ENCODE results near the gene GRAMD1A. TPM values are rescaled to one million over a fixed set of nuclear protein-coding genes. Genes with fewer than 3 reads are reported as not detected.

GRAMD1A gene
- total and polyA plus RNA-seq, 2 donors (not counting 1 experiment from before 2014, with no cell fraction given), result 83.8 to 102 TPM

GRCh38 chr19:34984287-34984686 lies 15.8 kb upstream of the GRAMD1A start:
- Mint-ChIP-seq H3K4me3 (no peak overlapping the region), H3K4me1 (no peaks in the 10 kb centered on the region), H3K9me3 (ENCODE audit: insufficient read depth) (no peaks in the 10 kb centered on the region), H3K27ac (no peak overlapping the region), H3K27me3 (peaks cover 11% of the 10 kb centered on the region)
- POLR2A ChIA-PET, result no interaction called here
- CTCF ChIA-PET, result interaction anchor here (1.2 to 1.7 kb wide), 2 partner anchors 11 to 60 kb away, joined by 4 to 5 read pairs; no protein-coding TSS in a partner anchor
- Histone ChIP-seq H3K4me3 (ENCODE audit: control extremely low read depth in 1 of 5, extremely low read depth in 1 of 5, insufficient read depth in 1 of 5, low read depth in 2 of 5, low read length in 4 of 5) (no peak overlapping the region), H2AFZ (ENCODE audit: insufficient read depth, low read depth, low read length, poor library complexity, severe bottlenecking) (no peak overlapping the region), H3K9me3 (ENCODE audit: control extremely low read depth in 1 of 3, control insufficient read depth in 2 of 3, insufficient read depth in 1 of 3, low read length in 2 of 3) (no peaks in the 10 kb centered on the region), H3K79me2 (ENCODE audit: control insufficient read depth, insufficient read depth, low read length) (no peaks in the 10 kb centered on the region), H3K27ac (ENCODE audit: low read length in 2 of 2) (no peak overlapping the region), H4K20me1 (ENCODE audit: control insufficient read depth, insufficient read depth, low read length, poor library complexity, severe bottlenecking) (no peaks in the 10 kb centered on the region), H3K9ac (ENCODE audit: low read length) (no peak overlapping the region), H3K4me2 (replicated peaks; ENCODE audit: low read depth, low read length, poor library complexity, severe bottlenecking) (no peak overlapping the region), H3K27me3 (replicated peaks in 1 of 4; ENCODE audit: control extremely low read depth in 1 of 4, control insufficient read depth in 3 of 4, insufficient read depth in 4 of 4, low read length in 3 of 4) (peaks cover 0 to 3% (median under 1%) of the 10 kb centered on the region in 4 experiments), H3K36me3 (replicated peaks in 1 of 2; ENCODE audit: control extremely low read depth in 1 of 2, control insufficient read depth in 1 of 2, extremely low read depth in 1 of 2, insufficient read depth in 2 of 2, low read length in 1 of 2) (no peaks in the 10 kb centered on the region), H3K4me1 (ENCODE audit: control insufficient read depth in 2 of 2, insufficient read depth in 2 of 2, low read length in 2 of 2) (no peaks in the 10 kb centered on the region)
- TF ChIP-seq EZH2 (IDR thresholded peaks at IDR 0.05; ENCODE audit: borderline replicate concordance, insufficient read depth, low read depth, low read length, poor library complexity, severe bottlenecking) (no peak), CTCF (IDR thresholded peaks at IDR 0.05) (no peak)
- DNase-seq (no peak), ATAC-seq (ENCODE audit: low read depth) (no peak)
- intact Hi-C loops (cut with micrococcal nuclease), result no loop called here
- WGBS (ENCODE audit: insufficient coverage), result 100% methylated on average over 1 of the region's 3 CpGs

- Mint-ChIP-seq H3K9me3 (ENCODE audit: insufficient read depth) (no peaks in the 10 kb centered on the region), H3K27me3 (peaks cover 4% of the 10 kb centered on the region), H3K4me3 (no peak overlapping the region), H3K4me1 (peaks cover 2% of the 10 kb centered on the region), H3K27ac (no peak overlapping the region)
- Histone ChIP-seq H3K36me3 (replicated peaks in 1 of 2; ENCODE audit: control extremely low read depth in 1 of 2, control insufficient read depth in 1 of 2, extremely low read depth in 1 of 2, insufficient read depth in 2 of 2, low read length in 1 of 2) (no peaks in the 10 kb centered on the region), H3K9ac (ENCODE audit: low read length) (no peak overlapping the region), H2AFZ (ENCODE audit: insufficient read depth, low read depth, low read length, poor library complexity, severe bottlenecking) (peak overlapping the region; percentile 24), H3K27me3 (replicated peaks in 1 of 4; ENCODE audit: control extremely low read depth in 1 of 4, control insufficient read depth in 3 of 4, insufficient read depth in 4 of 4, low read length in 3 of 4) (no peaks in the 10 kb centered on the region), H3K4me1 (ENCODE audit: control insufficient read depth in 2 of 2, insufficient read depth in 2 of 2, low read length in 2 of 2) (no peaks in the 10 kb centered on the region), H3K9me3 (ENCODE audit: control extremely low read depth in 1 of 3, control insufficient read depth in 2 of 3, insufficient read depth in 1 of 3, low read length in 2 of 3) (no peaks in the 10 kb centered on the region), H3K4me3 (ENCODE audit: control extremely low read depth in 1 of 5, extremely low read depth in 1 of 5, insufficient read depth in 1 of 5, low read depth in 2 of 5, low read length in 4 of 5) (no peak overlapping the region), H4K20me1 (ENCODE audit: control insufficient read depth, insufficient read depth, low read length, poor library complexity, severe bottlenecking) (no peaks in the 10 kb centered on the region), H3K27ac (ENCODE audit: low read length in 2 of 2) (no peak overlapping the region), H3K79me2 (ENCODE audit: control insufficient read depth, insufficient read depth, low read length) (no peaks in the 10 kb centered on the region), H3K4me2 (replicated peaks; ENCODE audit: low read depth, low read length, poor library complexity, severe bottlenecking) (no peak overlapping the region)
- ATAC-seq (ENCODE audit: low read depth), result no peak
- WGBS (ENCODE audit: insufficient coverage), result 3% methylated on average over 6 of the region's 7 CpGs
- intact Hi-C loops (cut with micrococcal nuclease), result no loop called here
- ChIA-PET CTCF (interaction anchor here (1.7 kb wide), 1 partner anchor 59 kb away, joined by 4 read pairs; no protein-coding TSS in a partner anchor), POLR2A (interaction anchor here (0.6 kb wide), 1 partner anchor 748 kb away, joined by 4 read pairs; no protein-coding TSS in a partner anchor)
- DNase-seq, result no peak
- TF ChIP-seq EZH2 (IDR thresholded peaks at IDR 0.05; ENCODE audit: borderline replicate concordance, insufficient read depth, low read depth, low read length, poor library complexity, severe bottlenecking), result no peak
- TF ChIP-seq CTCF (IDR thresholded peaks at IDR 0.05), result no peak
Measured at GRCh38 chr19:34985249-34986022, 14.7 kb upstream of the GRAMD1A start.
